Measurements from ENCODE around the gene PRSS53.

- TF ChIP-seq POLR2A (IDR thresholded peaks at IDR 0.05) (no peak), CTCF (IDR thresholded peaks at IDR 0.05) (no peak)
Measured at GRCh38 chr16:31113121-31114120, 24.7 kb upstream of the PRSS53 start.
